Measurements from ENCODE around the gene MYRIP.

Gene MYRIP

GRCh38 chr3:39779511-39780230, 29.7 kb upstream of the MYRIP start:
- H3K27ac ChIP-seq (ENCODE audit: low read depth, low read length, poor library complexity, severe bottlenecking), result no peak overlapping the region
- H3K27me3 ChIP-seq (ENCODE audit: insufficient read depth, low read length), result no peaks in the 10 kb centered on the region
- H3F3A ChIP-seq (ENCODE audit: insufficient read depth, low read length), result no peaks in the 10 kb centered on the region
- no peaks in the 10 kb centered on the region for H3K4me1 ChIP-seq (ENCODE audit: insufficient read depth, low read length, severe bottlenecking)
- no peaks in the 10 kb centered on the region for H4K20me1 ChIP-seq (ENCODE audit: insufficient read depth, low read length)
- no peaks in the 10 kb centered on the region for H3K9me3 ChIP-seq (ENCODE audit: low read length)
- no peaks in the 10 kb centered on the region for H3K9me2 ChIP-seq (ENCODE audit: low read depth, low read length)
- no peak overlapping the region for H3K4me2 ChIP-seq (ENCODE audit: low read length)
- no peak overlapping the region for H2AFZ ChIP-seq (ENCODE audit: low read length)
- no peak overlapping the region for H3K4me3 ChIP-seq (ENCODE audit: low read depth, low read length, poor library complexity, severe bottlenecking)
- no peaks in the 10 kb centered on the region for H3K79me2 ChIP-seq (ENCODE audit: insufficient read depth, low read length)
- TF ChIP-seq CTCF (IDR thresholded peaks at IDR 0.05; ENCODE audit: low read length) (no peak), EZH2 (IDR thresholded peaks at IDR 0.05; ENCODE audit: borderline replicate concordance, low read length) (no peak)
- H3K9ac ChIP-seq (ENCODE audit: low read length), result no peak overlapping the region
- no peaks in the 10 kb centered on the region for H3K36me3 ChIP-seq (ENCODE audit: insufficient read depth, low read length)

- no peak overlapping the region for H3K9ac ChIP-seq (ENCODE audit: low read length)
- H3K9me2 ChIP-seq (ENCODE audit: low read depth, low read length), result no peaks in the 10 kb centered on the region
- no peaks in the 10 kb centered on the region for H3F3A ChIP-seq (ENCODE audit: insufficient read depth, low read length)
- no peak overlapping the region for H2AFZ ChIP-seq (ENCODE audit: low read length)
- H3K36me3 ChIP-seq (ENCODE audit: insufficient read depth, low read length), result no peaks in the 10 kb centered on the region
- H3K27ac ChIP-seq (ENCODE audit: low read depth, low read length, poor library complexity, severe bottlenecking), result no peak overlapping the region
- H4K20me1 ChIP-seq (ENCODE audit: insufficient read depth, low read length), result no peaks in the 10 kb centered on the region
- no peaks in the 10 kb centered on the region for H3K4me1 ChIP-seq (ENCODE audit: insufficient read depth, low read length, severe bottlenecking)
- no peaks in the 10 kb centered on the region for H3K79me2 ChIP-seq (ENCODE audit: insufficient read depth, low read length)
- TF ChIP-seq EZH2 (IDR thresholded peaks at IDR 0.05; ENCODE audit: borderline replicate concordance, low read length) (no peak), CTCF (IDR thresholded peaks at IDR 0.05; ENCODE audit: low read length) (no peak)
- H3K4me3 ChIP-seq (ENCODE audit: low read depth, low read length, poor library complexity, severe bottlenecking), result no peak overlapping the region
- H3K9me3 ChIP-seq (ENCODE audit: low read length), result no peaks in the 10 kb centered on the region
- H3K4me2 ChIP-seq (ENCODE audit: low read length), result no peak overlapping the region
- H3K27me3 ChIP-seq (ENCODE audit: insufficient read depth, low read length), result no peaks in the 10 kb centered on the region
These were observed 29.1 kb upstream of the MYRIP start for GRCh38 chr3:39780352-39780751.

- Histone ChIP-seq H3K4me2 (ENCODE audit: low read length) (no peak overlapping the region), H3K36me3 (ENCODE audit: insufficient read depth, low read length) (no peaks in the 10 kb centered on the region), H3K27ac (ENCODE audit: low read depth, low read length, poor library complexity, severe bottlenecking) (no peak overlapping the region), H3K9me2 (ENCODE audit: low read depth, low read length) (no peaks in the 10 kb centered on the region), H3K9me3 (ENCODE audit: low read length) (no peaks in the 10 kb centered on the region), H3K4me1 (ENCODE audit: insufficient read depth, low read length, severe bottlenecking) (no peaks in the 10 kb centered on the region), H3K27me3 (ENCODE audit: insufficient read depth, low read length) (no peaks in the 10 kb centered on the region), H3K4me3 (ENCODE audit: low read depth, low read length, poor library complexity, severe bottlenecking) (no peak overlapping the region), H3F3A (ENCODE audit: insufficient read depth, low read length) (no peaks in the 10 kb centered on the region), H4K20me1 (ENCODE audit: insufficient read depth, low read length) (no peaks in the 10 kb centered on the region), H3K9ac (ENCODE audit: low read length) (no peak overlapping the region), H2AFZ (ENCODE audit: low read length) (no peak overlapping the region), H3K79me2 (ENCODE audit: insufficient read depth, low read length) (no peaks in the 10 kb centered on the region)
- TF ChIP-seq CTCF (IDR thresholded peaks at IDR 0.05; ENCODE audit: low read length) (no peak), EZH2 (IDR thresholded peaks at IDR 0.05; ENCODE audit: borderline replicate concordance, low read length) (no peak)
These were observed 28.4 kb upstream of the MYRIP start for GRCh38 chr3:39781025-39781424.

All from OCI-LY1 (cell line).